Astrocyte (in vitro differentiated cells and primary cell): ENCODE data around the gene C1orf52. TPM values are rescaled to one million over a fixed set of nuclear protein-coding genes. Genes with fewer than 3 reads are reported as not detected.

Experiments
- DNase-seq: peaks from one replicate; pipeline ENCODE4 v3.0.0-alpha.2; 2010; ENCODE audit warnings: low read depth
- FAIRE-seq: peaks from 2 replicates; lab custom pipeline; 2011; peaks lifted over from hg19 to GRCh38; lab: Jason Lieb, UNC
- H2AFZ ChIP-seq: 2 replicates; pipeline ENCODE4 v1.6.0; 2012; ENCODE audit warnings: low read depth, low read length, inconsistent platforms
- H3K27ac ChIP-seq: 2 replicates; pipeline ENCODE4 v1.5.1; 2011; ENCODE audit warnings: low read depth, low read length, inconsistent platforms
- H3K27me3 ChIP-seq: 2 replicates; pipeline ENCODE4 v1.6.0; 2011; ENCODE audit warnings: low read length, inconsistent platforms; ENCODE audit not compliant: insufficient read depth
- H3K36me3 ChIP-seq: 2 replicates; pipeline ENCODE4 v1.5.1; 2011; ENCODE audit warnings: low read length, inconsistent platforms; ENCODE audit not compliant: insufficient read depth
- H3K4me1 ChIP-seq: 2 replicates; pipeline ENCODE4 v1.5.1; 2011; ENCODE audit warnings: low read length, inconsistent platforms; ENCODE audit not compliant: insufficient read depth
- H3K4me2 ChIP-seq: 2 replicates; pipeline ENCODE4 v1.6.0; 2012; ENCODE audit warnings: low read length, inconsistent platforms
- H3K4me3 ChIP-seq: 2 replicates; pipeline ENCODE4 v1.5.1; 2011; ENCODE audit warnings: low read depth, mild to moderate bottlenecking, low read length, inconsistent platforms; ENCODE audit not compliant: insufficient read depth
- H3K79me2 ChIP-seq: 2 replicates; pipeline ENCODE4 v1.6.0; 2012; ENCODE audit warnings: mild to moderate bottlenecking, low read length, inconsistent platforms; ENCODE audit not compliant: insufficient read depth
- H3K9ac ChIP-seq: 2 replicates; pipeline ENCODE4 v1.6.0; 2012; ENCODE audit warnings: mild to moderate bottlenecking, low read length, inconsistent platforms
- H3K9me3 ChIP-seq: 2 replicates; pipeline ENCODE4 v1.5.1; 2012; ENCODE audit warnings: low read depth, mild to moderate bottlenecking, low read length, inconsistent platforms; ENCODE audit not compliant: insufficient read depth
- H4K20me1 ChIP-seq: 2 replicates; pipeline ENCODE4 v1.6.0; 2012; ENCODE audit warnings: low read length, inconsistent platforms; ENCODE audit not compliant: insufficient read depth
- H3K27ac Mint-ChIP-seq: one replicate; pipeline ENCODE4 v1.8.0; 2021; ENCODE audit warnings: mild to moderate bottlenecking, mixed read lengths; ENCODE audit not compliant: unreplicated experiment
- H3K27me3 Mint-ChIP-seq: one replicate; pipeline ENCODE4 v1.8.0; 2021; ENCODE audit warnings: low read depth, mixed read lengths; ENCODE audit not compliant: unreplicated experiment
- H3K36me3 Mint-ChIP-seq: one replicate; pipeline ENCODE4 v1.8.0; 2021; ENCODE audit warnings: low read depth, mixed read lengths; ENCODE audit not compliant: unreplicated experiment
- H3K4me1 Mint-ChIP-seq: one replicate; pipeline ENCODE4 v1.8.0; 2021; ENCODE audit warnings: low read depth, mixed read lengths; ENCODE audit not compliant: unreplicated experiment
- H3K4me3 Mint-ChIP-seq: one replicate; pipeline ENCODE4 v1.8.0; 2021; ENCODE audit warnings: mild to moderate bottlenecking, moderate library complexity, mixed read lengths; ENCODE audit not compliant: unreplicated experiment
- H3K9me3 Mint-ChIP-seq: one replicate; pipeline ENCODE4 v1.8.0; 2021; ENCODE audit warnings: mild to moderate bottlenecking, mixed read lengths; ENCODE audit not compliant: unreplicated experiment
- EZH2 ChIP-seq: IDR thresholded peaks from 2 replicates; pipeline ENCODE4 v1.6.1; 2012; ENCODE audit warnings: mild to moderate bottlenecking, low read length, inconsistent platforms; ENCODE audit not compliant: insufficient read depth
- total RNA-seq: library from RNA; stranded (reverse); gene quantifications from 2 replicates; pipeline ENCODE4 v1.2.1, GENCODE V29; 2021
- TF ChIP-seq, protein P1 (sequence below): IDR thresholded peaks from 2 replicates; pipeline ENCODE4 v1.5.1; 2011; ENCODE audit warnings: low read depth, mild to moderate bottlenecking, inconsistent platforms, low read length, moderate library complexity; ENCODE audit not compliant: insufficient read depth

The C1orf52 gene
- total RNA-seq, 1 donor from 2014 or later = 42.4 TPM

DNA sequence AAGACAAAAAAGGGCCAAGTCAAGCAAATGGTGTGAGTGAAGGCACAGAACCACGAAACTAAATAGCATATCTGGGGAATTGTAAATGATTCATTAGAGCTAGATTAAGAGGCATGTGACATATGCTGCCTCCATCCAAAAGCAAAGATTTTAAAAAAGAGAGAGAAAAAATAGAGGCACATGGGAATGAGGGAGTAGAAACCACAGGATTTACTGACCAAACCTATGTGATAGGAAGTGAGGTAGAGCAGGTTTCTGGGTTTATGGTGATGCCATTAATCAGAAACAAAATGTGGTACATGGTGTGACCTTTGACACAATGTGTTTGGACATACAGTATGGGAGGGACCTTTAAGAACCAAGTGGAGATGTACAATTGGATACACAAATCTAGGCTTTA is 13.6 kb downstream of the C1orf52 start:
- no peak for DNase-seq
- H3K4me2 ChIP-seq = no peak overlapping the region
- H3K27me3 ChIP-seq = no peaks in the 10 kb centered on the region
- no peaks in the 10 kb centered on the region for H3K79me2 ChIP-seq
- no peak overlapping the region for H3K4me3 ChIP-seq
- H3K36me3 ChIP-seq = no peaks in the 10 kb centered on the region
- no peaks in the 10 kb centered on the region for H3K27me3 Mint-ChIP-seq
- no peaks in the 10 kb centered on the region for H3K9me3 ChIP-seq
- peaks cover 7% of the 10 kb centered on the region for H3K4me1 ChIP-seq
- no peak overlapping the region for H3K4me3 Mint-ChIP-seq
- no peaks in the 10 kb centered on the region for H4K20me1 ChIP-seq
- no peak overlapping the region for H3K9ac ChIP-seq
- FAIRE-seq = no peak
- peak overlapping the region; percentile 44 for H3K27ac Mint-ChIP-seq
- H3K9me3 Mint-ChIP-seq = peaks cover 8% of the 10 kb centered on the region
- H2AFZ ChIP-seq = no peak overlapping the region
- H3K27ac ChIP-seq = no peak overlapping the region
- TF ChIP-seq, protein P1, sequence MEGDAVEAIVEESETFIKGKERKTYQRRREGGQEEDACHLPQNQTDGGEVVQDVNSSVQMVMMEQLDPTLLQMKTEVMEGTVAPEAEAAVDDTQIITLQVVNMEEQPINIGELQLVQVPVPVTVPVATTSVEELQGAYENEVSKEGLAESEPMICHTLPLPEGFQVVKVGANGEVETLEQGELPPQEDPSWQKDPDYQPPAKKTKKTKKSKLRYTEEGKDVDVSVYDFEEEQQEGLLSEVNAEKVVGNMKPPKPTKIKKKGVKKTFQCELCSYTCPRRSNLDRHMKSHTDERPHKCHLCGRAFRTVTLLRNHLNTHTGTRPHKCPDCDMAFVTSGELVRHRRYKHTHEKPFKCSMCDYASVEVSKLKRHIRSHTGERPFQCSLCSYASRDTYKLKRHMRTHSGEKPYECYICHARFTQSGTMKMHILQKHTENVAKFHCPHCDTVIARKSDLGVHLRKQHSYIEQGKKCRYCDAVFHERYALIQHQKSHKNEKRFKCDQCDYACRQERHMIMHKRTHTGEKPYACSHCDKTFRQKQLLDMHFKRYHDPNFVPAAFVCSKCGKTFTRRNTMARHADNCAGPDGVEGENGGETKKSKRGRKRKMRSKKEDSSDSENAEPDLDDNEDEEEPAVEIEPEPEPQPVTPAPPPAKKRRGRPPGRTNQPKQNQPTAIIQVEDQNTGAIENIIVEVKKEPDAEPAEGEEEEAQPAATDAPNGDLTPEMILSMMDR = no peak
- no peak for TF ChIP-seq EZH2
- peaks cover 12% of the 10 kb centered on the region for H3K36me3 Mint-ChIP-seq
- H3K4me1 Mint-ChIP-seq = peaks cover 33% of the 10 kb centered on the region

DNA sequence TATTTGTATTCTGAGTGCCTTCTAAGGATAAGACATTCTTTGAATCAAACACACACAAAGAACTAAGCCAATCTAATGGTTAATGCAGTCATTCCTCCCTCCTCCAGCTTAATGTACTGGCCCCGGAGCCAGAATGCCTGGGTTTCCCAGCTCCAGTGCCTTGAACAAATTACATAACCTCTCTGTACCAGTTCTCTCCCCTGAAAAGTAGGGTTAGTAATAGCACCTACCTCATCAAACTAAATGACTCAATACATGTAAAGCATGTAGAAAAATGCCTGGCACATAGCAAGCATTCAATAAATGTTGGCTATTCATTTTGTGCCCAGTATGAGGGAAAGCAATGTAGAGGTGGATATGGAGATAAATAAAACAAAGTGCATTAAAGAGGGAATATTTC is 14.0 kb downstream of the C1orf52 start:
- Histone ChIP-seq H3K36me3 (no peaks in the 10 kb centered on the region), H3K4me3 (no peak overlapping the region), H4K20me1 (no peaks in the 10 kb centered on the region), H3K27ac (no peak overlapping the region), H3K79me2 (no peaks in the 10 kb centered on the region), H3K4me1 (peaks cover 7% of the 10 kb centered on the region), H2AFZ (no peak overlapping the region), H3K27me3 (no peaks in the 10 kb centered on the region), H3K4me2 (no peak overlapping the region), H3K9ac (no peak overlapping the region), H3K9me3 (no peaks in the 10 kb centered on the region)
- peak overlapping the region; percentile 78 for H3K27ac Mint-ChIP-seq
- H3K27me3 Mint-ChIP-seq = no peaks in the 10 kb centered on the region
- peaks cover 37% of the 10 kb centered on the region for H3K4me1 Mint-ChIP-seq
- no peak for DNase-seq
- H3K36me3 Mint-ChIP-seq = peaks cover 11% of the 10 kb centered on the region
- FAIRE-seq = no peak
- peaks cover 8% of the 10 kb centered on the region for H3K9me3 Mint-ChIP-seq
- TF ChIP-seq, protein P1 = no peak
- TF ChIP-seq EZH2 = no peak
- no peak overlapping the region for H3K4me3 Mint-ChIP-seq

DNA sequence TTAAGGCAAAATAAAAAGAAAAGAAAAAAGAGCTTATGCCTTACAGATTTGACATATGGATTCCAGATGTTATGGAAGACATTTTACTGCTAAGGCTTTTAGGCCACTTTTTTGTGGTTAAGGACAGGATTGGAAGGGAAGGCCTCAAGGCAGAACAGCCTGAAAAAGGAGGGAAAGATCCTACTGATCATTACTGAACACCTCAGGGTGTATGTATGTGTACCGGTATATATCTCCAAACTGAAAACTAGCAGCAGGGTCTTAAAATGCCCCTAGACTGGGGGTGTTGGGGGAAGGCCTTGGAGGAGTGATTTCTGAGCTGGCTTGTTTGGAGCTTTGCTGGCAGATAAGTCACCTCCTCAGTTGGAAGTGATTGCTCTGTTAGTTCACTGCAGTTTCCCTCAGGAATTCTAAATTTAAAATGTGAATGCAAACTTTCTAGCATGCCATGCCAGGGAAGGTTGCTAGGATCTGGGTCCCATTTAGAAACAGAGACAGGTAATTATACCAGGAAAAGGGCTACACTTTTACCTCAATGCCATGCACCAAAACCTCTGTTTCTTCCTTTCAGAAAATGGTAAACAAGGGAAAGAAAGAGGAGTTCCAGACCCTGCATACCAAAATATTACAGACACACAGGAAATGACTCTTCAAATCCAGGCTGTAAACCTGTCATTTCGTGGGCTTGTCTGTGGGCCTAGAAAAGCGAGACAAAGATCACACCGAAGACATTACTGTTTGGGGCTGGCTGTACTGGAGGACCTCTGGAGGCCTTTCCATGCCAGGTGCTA is 15.0 kb downstream of the C1orf52 start:
- H3K4me3 ChIP-seq = no peak overlapping the region
- Mint-ChIP-seq H3K36me3 (peaks cover 3% of the 10 kb centered on the region), H3K27me3 (no peaks in the 10 kb centered on the region), H3K4me3 (peak overlapping the region; percentile 65), H3K9me3 (peaks cover 2% of the 10 kb centered on the region), H3K4me1 (peaks cover 42% of the 10 kb centered on the region), H3K27ac (peak overlapping the region; percentile 88)
- H3K27me3 ChIP-seq = no peaks in the 10 kb centered on the region
- H3K9me3 ChIP-seq = no peaks in the 10 kb centered on the region
- peak overlapping the region; percentile 57 for H3K4me2 ChIP-seq
- no peak overlapping the region for H3K27ac ChIP-seq
- no peak overlapping the region for H3K9ac ChIP-seq
- peaks cover 10% of the 10 kb centered on the region for H3K4me1 ChIP-seq
- H3K79me2 ChIP-seq = no peaks in the 10 kb centered on the region
- H3K36me3 ChIP-seq = no peaks in the 10 kb centered on the region
- no peaks in the 10 kb centered on the region for H4K20me1 ChIP-seq
- TF ChIP-seq EZH2 = no peak
- TF ChIP-seq, protein P1 = no peak
- DNase-seq (peak; percentile 8), FAIRE-seq (peak; percentile 34)
- H2AFZ ChIP-seq = peak overlapping the region; percentile 70
